Peyer's patch (tissue), 4 donors: ENCODE results near the gene LENG1.
"Not testable (repeated sequence)": the region's sequence is repeated elsewhere in the genome, so short reads cannot be mapped to it uniquely, and the experiment has no call there.

Experiments used
- POLR2A ChIP-seq, 2 donors: fragments of 450-650 bp; IDR thresholded peaks; one replicate each; pipeline ENCODE4 v1.5.1; 2017; ENCODE audit warnings: antibody characterized with exemption in 2 of 2, mild to moderate bottlenecking in 2 of 2, moderate library complexity in 2 of 2
- TF ChIP-seq, protein P1 (sequence below), 6 experiments: fragments of 450-650 bp in 4 of 6; fragments of 200-600 bp in 2 of 6; sonication (generic) in 1 of 6; IDR thresholded peaks; one replicate each; pipeline ENCODE4 v1.5.1; 2017 to 2019; ENCODE audit warnings: antibody characterized with exemption in 6 of 6, mild to moderate bottlenecking in 3 of 6, moderate library complexity in 1 of 6

- TF ChIP-seq, protein P1, sequence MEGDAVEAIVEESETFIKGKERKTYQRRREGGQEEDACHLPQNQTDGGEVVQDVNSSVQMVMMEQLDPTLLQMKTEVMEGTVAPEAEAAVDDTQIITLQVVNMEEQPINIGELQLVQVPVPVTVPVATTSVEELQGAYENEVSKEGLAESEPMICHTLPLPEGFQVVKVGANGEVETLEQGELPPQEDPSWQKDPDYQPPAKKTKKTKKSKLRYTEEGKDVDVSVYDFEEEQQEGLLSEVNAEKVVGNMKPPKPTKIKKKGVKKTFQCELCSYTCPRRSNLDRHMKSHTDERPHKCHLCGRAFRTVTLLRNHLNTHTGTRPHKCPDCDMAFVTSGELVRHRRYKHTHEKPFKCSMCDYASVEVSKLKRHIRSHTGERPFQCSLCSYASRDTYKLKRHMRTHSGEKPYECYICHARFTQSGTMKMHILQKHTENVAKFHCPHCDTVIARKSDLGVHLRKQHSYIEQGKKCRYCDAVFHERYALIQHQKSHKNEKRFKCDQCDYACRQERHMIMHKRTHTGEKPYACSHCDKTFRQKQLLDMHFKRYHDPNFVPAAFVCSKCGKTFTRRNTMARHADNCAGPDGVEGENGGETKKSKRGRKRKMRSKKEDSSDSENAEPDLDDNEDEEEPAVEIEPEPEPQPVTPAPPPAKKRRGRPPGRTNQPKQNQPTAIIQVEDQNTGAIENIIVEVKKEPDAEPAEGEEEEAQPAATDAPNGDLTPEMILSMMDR (IDR thresholded peaks at IDR 0.05) = not testable (repeated sequence)
- TF ChIP-seq POLR2A (IDR thresholded peaks at IDR 0.05) = not testable (repeated sequence)
Measured at GRCh38 chr19:54181894-54182293, 22.4 kb upstream of the LENG1 start.
